Stimulated activated CD4-positive, alpha-beta T cell treated with anti-CD3 and anti-CD28 coated beads, TNF-alpha, amount 100 ng/mL, for 1 hour (primary cell): Measurements from ENCODE around the gene AK9.
"Not testable (repeated sequence)": the region's sequence is repeated elsewhere in the genome, so short reads cannot be mapped to it uniquely, and the experiment has no call there.

Experiments used
- DNase-seq, 3 donors: peaks; one replicate each; pipeline ENCODE4 v3.0.0-alpha.2; 2020; ENCODE audit warnings: low read depth in 3 of 3, low spot score in 1 of 3

AK9 gene

DNA sequence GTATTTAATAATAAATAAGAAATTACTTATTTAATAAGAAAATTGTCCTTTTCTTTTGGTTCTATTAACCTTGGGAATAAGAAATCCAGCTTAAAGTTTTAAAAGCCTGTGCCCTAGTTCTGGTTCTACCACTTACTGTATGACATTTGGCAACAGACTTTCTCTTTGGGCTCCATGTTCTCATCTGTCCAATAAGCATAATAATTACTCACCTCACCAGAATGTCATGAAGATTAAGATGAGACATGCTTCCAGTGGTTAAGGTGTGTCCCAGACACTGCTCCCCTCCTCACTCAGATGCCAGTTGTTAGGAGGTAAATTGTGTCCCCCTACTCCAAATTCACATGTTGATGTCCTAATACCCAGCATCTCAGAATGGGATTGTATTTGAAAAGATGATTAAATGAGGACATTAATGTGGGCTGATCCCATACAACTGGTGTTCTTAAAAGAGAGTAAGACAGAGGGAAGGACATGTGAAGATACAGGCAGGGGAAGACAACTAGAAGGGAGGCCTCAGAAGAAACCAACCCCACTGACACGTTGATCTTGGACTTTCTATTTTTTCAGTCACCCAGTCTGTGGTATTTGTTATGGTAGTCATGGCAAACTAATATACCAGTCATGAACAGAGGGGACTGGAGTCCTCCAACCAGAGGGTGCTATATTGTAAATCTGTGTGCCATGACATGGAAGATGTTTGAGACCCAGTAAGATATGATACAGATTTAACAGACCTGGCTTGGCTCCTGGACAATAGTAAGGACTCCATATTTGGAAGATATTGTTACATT is 229.1 kb downstream of the AK9 start:
- no peak for DNase-seq

- not testable (repeated sequence) for DNase-seq
These were observed 229.8 kb downstream of the AK9 start for GRCh38 chr6:109461205-109461604.

GRCh38 chr6:109460161-109460829 is 230.7 kb downstream of the AK9 start:
- no peak for DNase-seq

DNA sequence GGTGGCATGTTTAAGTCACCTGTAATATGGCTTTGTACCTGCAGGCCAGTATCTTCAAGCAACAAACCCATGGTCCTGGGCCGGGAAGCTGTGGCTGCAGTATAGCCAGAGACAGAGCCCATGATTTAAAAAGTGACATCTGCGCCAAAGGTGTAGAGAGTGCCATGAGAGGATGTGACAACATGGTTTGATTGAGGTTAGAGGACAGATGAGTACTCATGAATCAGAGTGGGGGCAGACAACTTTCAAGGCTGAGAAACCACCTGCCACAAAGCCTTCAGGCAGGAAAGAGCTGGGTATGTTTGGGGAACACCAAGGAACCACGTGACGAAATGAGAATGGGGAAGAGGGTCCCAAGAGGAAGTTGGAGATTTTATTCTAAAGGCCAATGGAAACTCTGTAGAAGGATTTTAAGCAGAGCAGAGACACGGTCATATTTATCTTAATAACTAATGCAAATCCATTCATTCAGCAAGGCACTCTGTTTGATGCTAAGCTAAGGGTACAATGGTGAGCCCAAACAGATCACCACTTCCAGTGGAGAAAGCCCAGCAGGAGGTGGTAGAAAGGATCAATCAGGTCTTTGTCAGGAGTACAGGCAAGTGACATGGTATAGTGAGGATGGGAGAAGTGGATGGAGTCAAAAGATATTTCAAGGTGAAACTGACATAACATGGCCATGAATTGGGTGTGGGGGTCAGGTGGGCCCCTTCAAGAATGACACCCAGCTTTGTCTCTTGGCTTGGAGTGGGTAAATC is 232.0 kb downstream of the AK9 start:
- DNase-seq: peak in 1 of 3 donors; percentile 30

DNA sequence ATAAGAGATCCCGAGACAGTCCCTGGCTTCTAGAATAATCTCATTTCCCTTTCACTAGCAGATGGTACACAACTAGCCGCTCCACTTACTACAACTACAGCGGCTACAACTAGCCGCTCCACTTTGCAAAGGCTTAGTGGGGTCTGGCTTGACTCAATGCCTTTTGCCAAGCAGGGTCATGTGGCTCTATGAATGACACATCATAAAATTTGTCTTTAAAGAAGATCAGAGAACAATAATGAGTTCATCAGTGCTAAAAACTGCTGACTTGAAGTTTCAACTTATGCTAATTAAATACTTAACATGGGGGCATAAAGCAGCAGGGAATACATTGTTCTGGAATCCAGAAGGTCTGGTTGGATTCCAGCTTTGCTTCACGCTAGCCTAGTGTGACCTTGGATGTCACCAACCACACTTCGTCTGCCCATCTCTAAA is 233.4 kb downstream of the AK9 start:
- no peak for DNase-seq

DNA sequence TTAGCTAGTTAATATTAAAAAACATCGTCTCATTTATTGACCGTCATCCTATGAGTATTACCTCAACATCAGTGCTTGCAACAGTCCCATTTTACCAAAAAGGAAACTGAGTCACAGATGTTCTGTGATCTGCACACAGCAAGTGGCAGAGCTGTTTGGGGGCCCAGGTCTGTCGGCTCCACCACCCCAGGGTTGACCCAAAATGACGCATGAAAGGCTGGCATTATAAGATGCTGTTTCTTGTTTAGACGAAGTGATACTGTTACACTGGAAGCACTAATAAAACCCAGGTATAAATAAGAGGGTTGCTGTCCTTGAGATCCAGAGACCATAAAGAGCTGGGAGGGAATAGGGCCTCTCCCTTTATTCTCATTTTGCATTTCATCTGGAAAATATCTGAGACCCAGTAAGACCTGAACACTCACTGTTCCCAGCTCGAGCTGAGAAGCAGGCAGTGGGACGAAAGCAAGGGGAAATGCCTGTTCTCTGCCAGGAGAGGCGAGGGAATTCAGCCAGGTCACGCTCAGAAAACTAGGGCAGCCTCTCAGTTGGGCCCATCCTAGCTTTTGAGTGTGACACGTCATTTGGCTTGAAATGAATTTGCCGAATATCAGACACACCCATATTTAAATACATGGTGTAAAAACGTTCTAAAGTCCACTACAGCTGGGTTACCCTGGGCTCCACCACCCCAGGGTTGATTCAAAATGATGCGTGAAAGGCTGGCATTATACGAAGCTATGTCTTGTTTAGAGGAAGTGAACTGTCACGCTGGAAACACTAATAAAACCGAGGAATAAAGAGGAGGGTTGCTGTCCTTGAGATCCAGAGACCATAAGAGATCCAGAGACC is 234.1 kb downstream of the AK9 start:
- no peak for DNase-seq

- DNase-seq: no peak
These were observed 234.9 kb downstream of the AK9 start for GRCh38 chr6:109456111-109456583.

GRCh38 chr6:109455437-109456110 is 235.4 kb downstream of the AK9 start, which contains the start of gene MICAL1:
Gene MICAL1, minus strand, starts transcription at chr6:109455772. Its CDS starts 1,576 bp downstream, at chr6:109454196.
- DNase-seq: peak; percentile 28 to 58 (median 40)

DNA sequence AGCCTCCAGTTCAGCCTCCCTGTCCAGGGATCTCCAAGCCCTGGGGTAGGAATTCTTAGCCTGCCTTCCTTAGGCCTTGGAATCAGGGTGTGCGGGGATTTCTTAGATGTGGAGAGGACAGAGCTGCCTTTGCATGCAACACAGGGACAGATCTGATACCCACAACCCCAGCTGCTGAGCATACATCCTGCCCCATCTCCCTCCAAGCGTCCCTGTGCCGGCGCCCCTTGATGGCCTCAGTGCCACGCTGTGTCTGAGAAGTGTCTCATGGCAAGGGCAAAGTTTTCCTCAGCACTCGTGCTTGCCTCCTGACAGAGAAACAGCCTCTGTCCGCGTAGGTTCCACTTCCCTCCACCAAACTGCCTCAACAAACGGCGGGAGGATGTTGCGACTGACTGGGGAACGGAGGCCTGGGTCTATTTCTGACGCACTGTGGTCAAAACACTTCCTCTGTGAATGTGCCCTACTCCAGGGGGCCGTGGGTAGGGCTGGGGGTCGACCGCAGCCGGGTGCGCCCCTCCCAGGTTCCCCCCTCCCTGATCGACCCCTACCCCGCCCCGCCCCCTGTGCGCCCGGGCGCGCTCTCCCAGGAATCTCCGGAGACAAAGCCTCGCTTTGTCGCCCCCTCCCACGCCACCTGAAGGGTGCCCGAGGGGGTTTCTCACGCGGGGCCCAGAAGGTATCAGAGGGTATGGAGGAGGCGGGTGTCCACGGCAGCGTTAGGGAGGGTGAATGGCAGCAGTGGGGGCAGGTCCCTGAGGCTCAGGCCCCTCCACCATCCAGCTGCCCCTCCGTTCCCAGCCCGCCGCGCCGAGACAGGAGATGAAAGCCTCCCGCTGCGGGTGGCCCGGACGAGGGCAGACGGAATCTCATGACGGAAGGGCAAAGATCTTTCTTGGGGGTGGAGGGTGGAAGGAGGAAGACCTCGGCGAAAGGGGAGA is 236.2 kb downstream of the AK9 start:
- DNase-seq: peak; percentile 29 to 42 (median 34)

DNA sequence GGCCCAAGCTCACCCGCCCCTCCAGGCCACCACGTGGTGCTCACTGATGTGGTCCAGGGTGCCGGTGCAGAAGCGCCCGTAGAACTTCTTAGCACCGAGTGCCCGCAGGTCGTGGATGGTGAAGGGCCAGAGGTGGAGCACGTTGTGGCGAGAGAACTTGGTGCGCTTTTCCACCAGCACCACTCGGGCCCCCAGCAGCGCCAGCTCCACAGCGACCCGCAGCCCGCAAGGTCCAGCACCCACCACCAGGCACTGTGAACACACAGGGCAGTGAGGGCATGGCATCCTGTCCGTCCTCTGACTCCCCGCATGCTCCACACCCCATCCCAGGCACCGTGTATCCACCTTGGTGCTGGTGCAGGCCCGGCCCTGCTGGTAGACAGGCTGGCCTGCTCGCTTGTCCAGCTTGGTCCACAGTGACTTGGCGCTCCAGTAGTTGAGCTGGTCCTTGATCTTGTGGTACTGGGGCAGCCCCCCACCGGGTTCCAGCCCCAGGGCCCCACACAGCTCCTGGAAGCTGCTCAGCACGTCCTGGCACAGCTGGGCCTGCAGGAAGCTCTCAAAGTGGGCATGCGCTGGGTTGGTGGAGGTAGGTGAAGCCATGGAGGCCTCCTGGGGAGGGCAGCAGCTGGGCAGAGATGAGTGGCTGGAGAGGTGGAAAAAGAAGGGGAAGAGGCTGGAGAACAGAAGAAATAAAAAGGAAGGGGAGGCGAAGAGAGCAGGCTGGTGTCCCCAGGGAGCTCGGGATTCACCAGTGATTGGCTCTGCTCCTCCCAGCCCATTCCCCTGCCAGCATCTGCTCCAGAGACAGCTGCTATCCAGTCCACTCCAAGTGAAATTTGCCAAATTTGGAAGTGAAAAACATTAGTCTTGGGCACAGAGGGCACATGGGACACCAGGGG is 237.2 kb downstream of the AK9 start:
- no peak for DNase-seq

DNA sequence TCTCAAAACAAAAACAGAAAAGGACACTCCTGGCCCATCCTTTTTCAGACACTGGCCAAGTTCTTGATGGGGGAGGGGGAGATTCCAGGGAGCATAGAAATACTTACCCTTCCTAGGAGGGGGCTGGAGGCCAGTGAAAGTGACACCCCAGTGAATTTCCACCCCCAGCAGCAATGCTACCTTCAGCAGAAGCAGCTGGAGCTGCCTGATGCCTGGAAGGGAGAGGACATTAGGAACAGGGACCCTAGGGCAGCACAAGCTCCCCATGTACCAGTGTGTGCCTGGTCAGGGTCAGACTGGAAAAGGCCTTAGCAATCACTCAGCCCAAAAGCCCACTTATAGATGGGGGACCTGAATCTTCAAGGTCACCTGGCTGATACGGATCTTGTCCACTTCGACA is 237.8 kb downstream of the AK9 start:
- DNase-seq: no peak

DNA sequence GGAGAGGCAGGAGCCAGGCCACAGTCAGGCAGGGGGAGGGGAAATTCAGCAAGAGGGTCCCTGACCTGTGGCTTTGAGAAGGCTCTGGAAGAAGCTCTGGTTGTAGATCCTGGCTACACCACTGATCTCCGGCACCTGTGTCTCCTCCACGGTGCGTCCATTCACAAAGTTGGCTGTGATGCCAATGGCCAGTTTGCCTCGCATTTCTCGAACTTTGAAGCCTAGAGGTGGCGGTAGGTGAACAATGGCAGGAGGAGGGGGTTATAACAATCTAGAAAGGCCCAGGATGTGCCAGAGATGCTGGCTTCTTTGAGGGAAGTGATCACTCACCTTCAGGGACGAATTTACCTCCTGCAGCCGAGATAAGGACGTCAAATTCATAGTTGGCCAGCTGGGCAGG is 238.8 kb downstream of the AK9 start:
- no peak for DNase-seq

DNA sequence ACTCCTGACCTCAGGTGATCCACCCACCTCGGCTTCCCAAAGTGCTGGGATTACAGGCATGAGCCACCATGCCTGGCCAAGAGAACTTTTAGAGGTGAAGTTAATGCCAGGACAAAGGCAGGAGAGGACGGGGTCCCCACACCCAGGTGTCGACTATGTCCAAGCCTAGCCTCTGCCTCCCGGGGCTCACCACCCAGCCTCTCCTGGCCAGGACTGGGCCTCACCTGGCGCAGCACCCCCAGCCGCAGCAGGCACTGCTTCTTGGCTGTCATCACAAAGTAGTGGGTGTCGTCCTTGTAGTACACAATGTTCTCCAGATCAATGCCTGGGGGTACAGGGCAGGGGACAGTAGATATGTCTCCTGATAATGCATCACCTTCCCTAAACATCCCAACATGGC is 239.6 kb downstream of the AK9 start:
- DNase-seq: no peak

DNA sequence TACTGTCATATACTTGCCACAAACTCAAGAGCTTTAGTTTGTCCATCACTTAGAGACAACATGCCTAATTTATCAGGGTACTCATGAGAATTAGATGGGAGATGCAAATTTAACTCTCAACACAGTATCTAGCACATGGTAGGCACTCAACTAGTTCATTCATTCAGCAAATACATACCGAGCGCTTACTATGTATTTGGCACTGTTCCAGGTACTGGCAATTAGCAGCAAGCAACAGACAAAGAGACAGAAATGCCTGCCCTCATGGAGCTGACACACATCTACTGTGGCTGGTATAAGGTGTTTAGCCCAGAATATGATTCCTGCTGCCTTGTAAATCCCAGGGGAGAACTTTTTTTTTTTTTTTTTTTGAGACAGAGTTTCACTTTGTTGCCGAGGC is 240.2 kb downstream of the AK9 start:
- no peak for DNase-seq

DNA sequence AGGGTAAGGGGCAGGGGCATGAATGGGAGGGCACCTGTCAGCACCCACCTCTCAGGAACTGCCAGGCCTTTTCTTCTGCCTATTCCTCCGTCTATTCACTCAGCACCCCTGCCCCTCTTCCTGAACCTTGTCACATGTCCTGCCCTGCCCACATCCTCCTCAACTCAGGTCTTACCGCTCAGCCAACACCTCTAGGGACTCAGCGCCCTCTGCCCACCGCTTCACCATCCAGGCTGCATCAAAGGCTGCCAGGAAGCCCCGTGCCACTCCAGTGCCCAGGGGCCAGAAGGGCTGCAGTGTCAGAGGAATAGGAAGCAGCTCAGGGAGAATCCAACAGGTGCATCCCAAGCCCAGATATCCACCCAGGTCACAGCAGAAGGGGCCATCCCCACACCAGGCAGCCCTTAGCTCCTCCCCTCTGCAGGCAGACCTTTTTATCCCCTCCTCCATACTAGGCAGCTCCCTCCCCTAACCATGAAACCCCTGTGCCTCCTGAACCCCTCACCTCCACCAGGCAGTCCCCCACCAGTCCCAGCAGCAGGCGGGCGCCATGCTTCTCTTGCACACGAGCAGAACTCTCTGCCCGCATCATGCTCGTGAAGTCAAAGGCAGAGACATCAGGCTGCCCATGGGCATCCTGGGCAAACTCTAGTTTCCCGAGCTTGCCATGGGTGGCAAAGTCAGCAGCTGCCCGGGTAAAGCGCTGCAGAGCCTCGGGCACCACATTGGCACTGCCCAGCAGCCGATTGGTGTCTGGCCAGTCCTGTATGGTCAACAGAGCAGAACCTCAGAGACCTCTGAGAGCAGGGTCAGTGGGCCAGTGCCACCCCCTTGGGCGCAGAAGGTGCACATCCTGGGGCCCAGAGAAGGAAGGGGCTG is 241.0 kb downstream of the AK9 start:
- DNase-seq: no peak

DNA sequence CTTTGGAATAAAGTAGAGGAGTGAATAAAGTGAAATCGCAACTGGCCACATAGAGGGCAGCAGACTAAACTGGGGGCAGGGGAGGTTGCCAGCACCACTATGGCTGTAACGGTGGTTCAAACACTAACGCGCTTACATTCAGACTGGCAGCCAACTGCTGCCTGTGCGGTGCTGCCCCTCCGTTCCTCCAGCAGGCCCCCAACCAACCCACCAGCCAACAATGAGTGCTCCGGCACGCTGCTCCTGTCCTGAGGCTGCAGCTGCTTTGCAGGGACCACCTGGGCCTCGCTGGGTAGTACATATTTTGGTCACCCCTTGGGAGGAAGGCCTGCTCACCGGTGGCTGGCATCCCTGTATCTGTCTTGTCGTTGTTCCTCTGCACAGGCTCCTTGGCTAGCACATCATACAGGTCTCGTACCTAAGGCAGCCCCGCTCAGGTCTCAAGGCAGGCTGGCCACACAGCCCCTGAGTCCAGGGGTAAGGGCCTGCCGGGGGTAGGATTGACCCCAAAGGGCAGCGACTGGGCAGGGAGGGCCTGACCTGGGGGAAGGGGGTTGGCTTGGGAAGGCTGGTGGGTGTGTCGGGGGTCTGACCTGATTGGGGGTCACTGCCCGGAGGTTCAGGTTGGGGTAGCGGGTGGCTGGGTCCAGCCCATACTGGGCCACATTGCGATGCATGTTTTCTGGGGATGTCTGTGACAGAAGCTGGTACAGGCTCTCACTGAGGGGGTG is 241.8 kb downstream of the AK9 start:
- DNase-seq: no peak
